ENCODE measurements around the gene CCHCR1. TPM values are rescaled to one million over a fixed set of nuclear protein-coding genes. Genes with fewer than 3 reads are reported as not detected.

CCHCR1 gene
- total RNA-seq, 1 donor from 2014 or later: 12.5 TPM

DNA sequence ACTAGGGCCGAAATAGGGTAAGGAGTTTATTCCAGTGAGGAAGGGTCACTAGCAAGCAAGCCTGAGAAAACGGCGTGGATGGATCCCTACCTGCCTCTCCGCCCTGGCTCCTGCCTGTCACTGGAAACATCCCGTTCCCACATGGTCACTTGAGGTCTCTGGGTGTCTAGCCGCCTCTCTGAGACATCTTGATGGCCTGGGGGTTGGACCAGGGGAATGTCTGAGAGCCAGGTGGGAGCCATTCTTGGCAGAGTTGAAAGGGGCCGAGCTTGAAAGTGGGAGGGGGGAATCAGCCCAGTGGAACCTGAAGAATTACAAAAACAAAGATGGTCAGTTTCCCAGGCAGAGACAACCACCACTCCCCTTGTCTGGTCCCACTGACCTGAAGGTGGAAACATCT is 961 bp downstream of the CCHCR1 start:
- TF ChIP-seq, protein P1, sequence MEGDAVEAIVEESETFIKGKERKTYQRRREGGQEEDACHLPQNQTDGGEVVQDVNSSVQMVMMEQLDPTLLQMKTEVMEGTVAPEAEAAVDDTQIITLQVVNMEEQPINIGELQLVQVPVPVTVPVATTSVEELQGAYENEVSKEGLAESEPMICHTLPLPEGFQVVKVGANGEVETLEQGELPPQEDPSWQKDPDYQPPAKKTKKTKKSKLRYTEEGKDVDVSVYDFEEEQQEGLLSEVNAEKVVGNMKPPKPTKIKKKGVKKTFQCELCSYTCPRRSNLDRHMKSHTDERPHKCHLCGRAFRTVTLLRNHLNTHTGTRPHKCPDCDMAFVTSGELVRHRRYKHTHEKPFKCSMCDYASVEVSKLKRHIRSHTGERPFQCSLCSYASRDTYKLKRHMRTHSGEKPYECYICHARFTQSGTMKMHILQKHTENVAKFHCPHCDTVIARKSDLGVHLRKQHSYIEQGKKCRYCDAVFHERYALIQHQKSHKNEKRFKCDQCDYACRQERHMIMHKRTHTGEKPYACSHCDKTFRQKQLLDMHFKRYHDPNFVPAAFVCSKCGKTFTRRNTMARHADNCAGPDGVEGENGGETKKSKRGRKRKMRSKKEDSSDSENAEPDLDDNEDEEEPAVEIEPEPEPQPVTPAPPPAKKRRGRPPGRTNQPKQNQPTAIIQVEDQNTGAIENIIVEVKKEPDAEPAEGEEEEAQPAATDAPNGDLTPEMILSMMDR (IDR thresholded peaks at IDR 0.05): no peak
- no peaks in the 10 kb centered on the region for H3K27me3 ChIP-seq
- H3K4me3 ChIP-seq: no peak overlapping the region
- H3K4me1 ChIP-seq: peaks cover 11% of the 10 kb centered on the region
- DNase-seq (no peak), ATAC-seq (no peak)
- no peaks in the 10 kb centered on the region for H3K9me3 ChIP-seq
- H3K36me3 ChIP-seq: no peaks in the 10 kb centered on the region
- intact Hi-C loops (cut with DNase I): no loop called here
- no peak overlapping the region for H3K27ac ChIP-seq

DNA sequence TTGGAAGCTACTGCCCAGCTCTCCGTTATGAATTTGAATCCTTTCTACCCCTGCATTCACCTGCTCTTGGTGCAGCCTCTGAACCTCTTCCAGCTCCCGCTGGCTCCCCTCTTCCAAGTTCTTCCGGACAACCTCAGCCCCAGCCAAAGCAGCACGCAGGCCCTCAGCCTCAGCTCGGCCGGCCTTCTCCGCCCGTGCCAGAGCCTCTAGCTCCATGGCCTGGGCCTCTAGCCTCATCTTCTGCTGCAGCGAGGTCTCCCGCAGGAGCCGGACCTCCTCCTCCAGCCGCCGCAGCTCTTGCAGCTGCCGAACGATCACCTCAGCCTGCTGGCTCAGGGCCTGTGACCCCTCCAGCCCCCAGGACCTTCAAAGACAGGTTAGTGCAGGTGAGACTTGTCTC is 3.2 kb downstream of the CCHCR1 start:
- DNase-seq (no peak), ATAC-seq (no peak)
- H3K4me3 ChIP-seq: no peak overlapping the region
- no peak overlapping the region for H3K27ac ChIP-seq
- intact Hi-C loops (cut with DNase I): no loop called here
- peaks cover 10% of the 10 kb centered on the region for H3K36me3 ChIP-seq
- H3K9me3 ChIP-seq: no peaks in the 10 kb centered on the region
- no peaks in the 10 kb centered on the region for H3K27me3 ChIP-seq
- TF ChIP-seq, protein P1 (IDR thresholded peaks at IDR 0.05): no peak
- H3K4me1 ChIP-seq: peaks cover 11% of the 10 kb centered on the region

DNA sequence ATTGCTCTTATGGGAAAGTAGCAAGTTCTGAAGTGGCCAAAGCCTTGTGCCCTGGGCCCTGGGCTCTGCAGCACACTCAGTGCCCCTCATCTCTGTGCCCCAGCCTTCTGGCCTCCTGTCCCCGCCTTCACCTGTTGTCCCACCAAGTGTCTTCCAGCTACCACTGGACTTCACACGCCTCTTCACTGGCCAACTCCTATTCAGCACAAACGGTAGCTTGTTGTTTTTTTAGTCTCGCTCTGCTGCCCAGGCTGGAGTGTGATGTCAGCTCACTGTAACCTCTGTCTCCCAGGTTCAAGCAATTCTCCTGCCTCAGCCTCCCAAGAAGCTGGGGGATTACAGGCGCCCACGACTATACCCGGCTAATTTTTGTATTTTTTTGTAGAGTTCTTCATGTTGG is 4.8 kb downstream of the CCHCR1 start:
- no peak overlapping the region for H3K27ac ChIP-seq
- TF ChIP-seq, protein P1 (IDR thresholded peaks at IDR 0.05): no peak
- intact Hi-C loops (cut with DNase I): no loop called here
- DNase-seq (no peak), ATAC-seq (no peak)
- peaks cover 5% of the 10 kb centered on the region for H3K4me1 ChIP-seq
- H3K4me3 ChIP-seq: no peak overlapping the region
- H3K27me3 ChIP-seq: no peaks in the 10 kb centered on the region
- H3K9me3 ChIP-seq: no peaks in the 10 kb centered on the region
- peaks cover 10% of the 10 kb centered on the region for H3K36me3 ChIP-seq

DNA sequence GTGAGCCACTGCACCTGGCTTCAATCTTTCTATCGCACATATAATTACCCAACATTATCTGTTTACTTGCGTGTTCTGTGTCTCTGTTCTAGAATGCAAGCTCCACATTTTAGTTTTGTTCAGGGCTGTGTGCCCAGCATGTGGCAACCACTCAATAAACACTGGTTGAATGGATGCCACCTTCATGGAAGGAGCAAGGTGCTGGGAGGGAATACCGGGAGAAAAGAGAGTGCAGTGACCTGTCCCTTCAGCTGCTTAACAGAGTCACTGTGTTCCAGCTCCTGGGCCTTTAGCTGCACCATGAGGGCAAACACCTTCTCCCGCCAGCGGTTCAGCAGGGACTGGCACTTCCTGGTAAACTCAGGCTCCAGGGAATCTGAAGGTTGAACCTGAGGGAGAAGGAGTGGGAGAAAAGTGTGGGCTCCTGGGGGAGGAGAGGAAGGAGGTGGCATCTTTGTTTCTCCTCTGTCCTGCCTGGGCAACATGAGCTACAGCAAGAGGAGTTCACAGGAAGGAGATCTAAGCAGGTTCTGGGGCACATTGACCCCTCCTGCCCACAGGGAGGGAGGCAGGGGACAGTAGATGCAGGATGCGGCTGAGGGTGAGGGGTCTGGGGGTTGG is 7.7 kb downstream of the CCHCR1 start:
- H3K9me3 ChIP-seq: no peaks in the 10 kb centered on the region
- TF ChIP-seq, protein P1 (IDR thresholded peaks at IDR 0.05): no peak
- no peak for DNase-seq
- H3K27me3 ChIP-seq: no peaks in the 10 kb centered on the region
- no peaks in the 10 kb centered on the region for H3K4me1 ChIP-seq
- intact Hi-C loops (cut with DNase I): no loop called here
- no peak for ATAC-seq
- H3K36me3 ChIP-seq: peaks cover 10% of the 10 kb centered on the region
- no peak overlapping the region for H3K27ac ChIP-seq
- H3K4me3 ChIP-seq: no peak overlapping the region

DNA sequence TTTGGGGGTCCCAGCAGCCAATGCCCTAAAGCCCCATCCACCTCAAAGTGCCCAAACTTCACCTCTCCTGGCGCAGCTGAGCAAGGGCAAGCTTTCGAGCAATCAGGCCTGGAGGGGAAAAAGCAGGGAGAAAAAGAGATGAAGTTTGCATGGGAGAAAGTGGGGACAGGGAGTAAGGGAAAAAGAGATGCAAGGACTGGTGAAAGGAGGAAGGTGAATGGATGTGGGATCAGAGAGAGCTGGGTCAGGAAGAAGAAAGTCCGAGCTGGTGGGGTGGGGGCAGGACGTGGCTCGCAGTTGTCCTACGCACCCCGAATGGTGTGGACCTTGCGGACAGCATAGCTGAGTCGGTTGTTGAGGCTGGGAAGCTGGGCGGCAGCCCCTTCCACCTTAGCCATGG is 12.2 kb downstream of the CCHCR1 start:
- Histone ChIP-seq H3K27ac (no peak overlapping the region), H3K36me3 (peaks cover 8% of the 10 kb centered on the region), H3K4me1 (no peaks in the 10 kb centered on the region), H3K9me3 (no peaks in the 10 kb centered on the region), H3K4me3 (no peak overlapping the region), H3K27me3 (no peaks in the 10 kb centered on the region)
- DNase-seq (no peak), ATAC-seq (no peak)
- intact Hi-C loops (cut with DNase I): no loop called here
- TF ChIP-seq, protein P1 (IDR thresholded peaks at IDR 0.05): no peak

DNA sequence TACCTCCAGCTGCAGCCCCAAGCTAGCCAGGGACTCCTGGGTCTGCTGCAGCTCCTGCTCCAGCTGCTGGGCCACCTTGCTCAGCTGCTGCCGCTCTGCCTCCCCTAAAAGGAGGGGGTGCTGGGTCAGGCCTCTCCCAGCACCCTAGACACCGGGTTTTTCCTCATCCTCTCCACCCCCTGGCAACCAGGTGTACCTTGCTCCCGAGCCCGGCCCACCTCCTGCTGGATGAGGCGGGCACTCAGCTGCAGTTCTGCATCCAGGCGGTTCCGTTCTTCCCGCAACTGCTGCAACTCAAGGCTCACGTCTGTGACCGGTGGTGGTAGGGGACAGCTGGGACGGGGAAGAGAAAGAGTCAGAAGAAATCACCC is 12.6 kb downstream of the CCHCR1 start:
- Histone ChIP-seq H3K27ac (no peak overlapping the region), H3K9me3 (no peaks in the 10 kb centered on the region), H3K4me1 (no peaks in the 10 kb centered on the region), H3K4me3 (no peak overlapping the region), H3K36me3 (peaks cover 4% of the 10 kb centered on the region), H3K27me3 (no peaks in the 10 kb centered on the region)
- ATAC-seq: no peak
- intact Hi-C loops (cut with DNase I): no loop called here
- TF ChIP-seq, protein P1 (IDR thresholded peaks at IDR 0.05): no peak
- no peak for DNase-seq
